ENCODE measurements around the gene REV1.

DNA sequence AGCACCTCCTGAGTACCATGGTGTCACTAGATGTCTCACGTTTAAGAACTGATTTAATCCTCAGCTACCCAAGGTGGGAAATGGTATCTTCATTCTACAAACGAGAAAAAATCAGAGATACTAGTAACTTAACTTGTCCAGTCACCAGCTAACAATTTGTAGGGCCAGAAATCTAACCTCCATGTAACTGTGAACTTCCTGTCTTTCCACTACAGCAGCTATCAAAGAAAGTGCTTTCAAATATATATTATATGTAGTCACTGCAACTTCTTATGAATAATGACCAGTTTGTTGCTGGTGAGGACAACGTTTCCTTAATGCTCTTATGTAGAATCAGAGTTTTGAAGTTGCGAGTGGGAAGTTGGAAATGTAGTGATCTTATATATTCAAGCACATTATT, 1.9 kb downstream of the REV1 start:
- TF ChIP-seq, protein P1, sequence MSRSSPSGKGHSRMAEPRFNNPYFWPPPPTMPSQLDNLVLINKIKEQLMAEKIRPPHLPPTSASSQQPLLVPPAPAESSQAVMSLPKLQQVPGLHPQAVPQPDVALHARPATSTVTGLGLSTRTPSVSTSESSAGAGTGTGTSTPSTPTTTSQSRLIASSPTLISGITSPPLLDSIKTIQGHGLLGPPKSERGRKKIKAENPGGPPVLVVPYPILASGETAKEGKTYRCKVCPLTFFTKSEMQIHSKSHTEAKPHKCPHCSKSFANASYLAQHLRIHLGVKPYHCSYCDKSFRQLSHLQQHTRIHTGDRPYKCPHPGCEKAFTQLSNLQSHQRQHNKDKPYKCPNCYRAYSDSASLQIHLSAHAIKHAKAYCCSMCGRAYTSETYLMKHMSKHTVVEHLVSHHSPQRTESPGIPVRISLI (CRISPR knock-in tag; IDR thresholded peaks at IDR 0.05; ENCODE audit: borderline replicate concordance): no peak
- no peak for TF ChIP-seq NBN (conservative IDR thresholded peaks at IDR 0.05)
